SK-N-SH treated with all-trans-retinoic acid at 6 μM for 48 hours (cell line): ENCODE data around the gene EEF2KMT.

Experiments used
- ATAC-seq: fragments of 200-7000 bp; cut with Tn5 transposase; 3 replicates; pipeline ENCODE4 v1.9.1; 2020; ENCODE audit warnings: mild to moderate bottlenecking, moderate library complexity
- ARNTL ChIP-seq: fragments of 450-650 bp; formaldehyde crosslinking; IDR thresholded peaks from 2 replicates; pipeline ENCODE4 v1.5.0; 2020; ENCODE audit warnings: low read depth, mild to moderate bottlenecking, moderate library complexity, borderline replicate concordance
- BACH2 ChIP-seq: fragments of 250-450 bp; sonication (Bioruptor Pico); IDR thresholded peaks from 2 replicates; pipeline ENCODE4 v1.9.0; 2021; ENCODE audit warnings: mild to moderate bottlenecking, borderline replicate concordance
- CSDC2 ChIP-seq: fragments of 250-450 bp; sonication (Bioruptor Pico); IDR thresholded peaks from 2 replicates; pipeline ENCODE4 v1.5.0; 2020; ENCODE audit warnings: mild to moderate bottlenecking, moderate library complexity
- CSRNP3 ChIP-seq: fragments of 250-450 bp; sonication (Bioruptor Pico); IDR thresholded peaks from 2 replicates; pipeline ENCODE4 v1.5.1; 2021; ENCODE audit warnings: mild to moderate bottlenecking, moderate library complexity
- ESRRG ChIP-seq: fragments of 250-450 bp; sonication (Bioruptor Pico); IDR thresholded peaks from 2 replicates; pipeline ENCODE4 v1.6.1; 2021; ENCODE audit warnings: mild to moderate bottlenecking
- GLIS3 ChIP-seq: fragments of 250-450 bp; sonication (Bioruptor Pico); IDR thresholded peaks from 2 replicates; pipeline ENCODE4 v1.5.0; 2020; ENCODE audit warnings: mild to moderate bottlenecking, moderate library complexity
- ISL1 ChIP-seq: fragments of 250-450 bp; sonication (Bioruptor Pico); IDR thresholded peaks from 2 replicates; pipeline ENCODE4 v2.1.2; 2022; ENCODE audit warnings: mild to moderate bottlenecking, moderate library complexity
- OSR1 ChIP-seq: fragments of 250-450 bp; sonication (Bioruptor Pico); IDR thresholded peaks from 2 replicates; pipeline ENCODE4 v1.8.0; 2022; ENCODE audit warnings: moderate library complexity, mild to moderate bottlenecking, inconsistent platforms
- PATZ1 ChIP-seq: fragments of 250-450 bp; sonication (Bioruptor Pico); IDR thresholded peaks from 2 replicates; pipeline ENCODE4 v1.8.0; 2020; ENCODE audit warnings: mild to moderate bottlenecking, moderate library complexity, borderline replicate concordance
- POU6F1 ChIP-seq: fragments of 250-450 bp; sonication (Bioruptor Pico); IDR thresholded peaks from 2 replicates; pipeline ENCODE4 v1.8.0; 2021; ENCODE audit warnings: low read depth, mild to moderate bottlenecking, moderate library complexity, borderline replicate concordance
- PPARA ChIP-seq: fragments of 250-450 bp; sonication (Bioruptor Pico); IDR thresholded peaks from 2 replicates; pipeline ENCODE4 v1.5.0; 2020; ENCODE audit warnings: mild to moderate bottlenecking, borderline replicate concordance
- RARB ChIP-seq: fragments of 250-450 bp; sonication (Bioruptor Pico); IDR thresholded peaks from 2 replicates; pipeline ENCODE4 v1.8.0; 2021; ENCODE audit warnings: mild to moderate bottlenecking, moderate library complexity
- SNAI2 ChIP-seq: fragments of 250-450 bp; sonication (Bioruptor Pico); IDR thresholded peaks from 2 replicates; pipeline ENCODE4 v1.5.0; 2020; ENCODE audit warnings: mild to moderate bottlenecking, moderate library complexity
- TCF4 ChIP-seq: fragments of 250-450 bp; sonication (Bioruptor Pico); IDR thresholded peaks from 2 replicates; pipeline ENCODE4 v1.8.0; 2021; ENCODE audit warnings: mild to moderate bottlenecking, moderate library complexity, borderline replicate concordance
- TOX ChIP-seq: fragments of 250-450 bp; sonication (Bioruptor Pico); IDR thresholded peaks from 2 replicates; pipeline ENCODE4 v1.8.0; 2021; ENCODE audit warnings: mild to moderate bottlenecking, moderate library complexity, borderline replicate concordance
- ZC3H10 ChIP-seq: fragments of 250-450 bp; sonication (Bioruptor Pico); IDR thresholded peaks from 2 replicates; pipeline ENCODE4 v1.5.1; 2021; ENCODE audit warnings: mild to moderate bottlenecking, moderate library complexity
- ZFP3 ChIP-seq: fragments of 250-450 bp; sonication (Bioruptor Pico); IDR thresholded peaks from 2 replicates; pipeline ENCODE4 v1.5.0; 2020; ENCODE audit warnings: mild to moderate bottlenecking, moderate library complexity
- ZFP30 ChIP-seq: fragments of 450-650 bp; formaldehyde crosslinking; IDR thresholded peaks from 2 replicates; pipeline ENCODE4 v1.5.0; 2022; ENCODE audit warnings: mild to moderate bottlenecking, moderate library complexity
- ZNF565 ChIP-seq: fragments of 450-650 bp; formaldehyde crosslinking; conservative IDR thresholded peaks from 2 replicates; pipeline ENCODE4 v1.5.0; 2020; ENCODE audit warnings: low read depth, mild to moderate bottlenecking, moderate library complexity
- ZNF70 ChIP-seq: fragments of 450-650 bp; formaldehyde crosslinking; IDR thresholded peaks from 2 replicates; pipeline ENCODE4 v1.5.0; 2020; ENCODE audit warnings: mild to moderate bottlenecking, moderate library complexity
- ZNF8 ChIP-seq: fragments of 450-650 bp; formaldehyde crosslinking; IDR thresholded peaks from 2 replicates; pipeline ENCODE4 v1.5.0; 2020; ENCODE audit warnings: mild to moderate bottlenecking, moderate library complexity
- TF ChIP-seq, protein P1 (sequence below): fragments of 250-450 bp; sonication (Bioruptor Pico); IDR thresholded peaks from 2 replicates; pipeline ENCODE4 v1.5.1; 2020; ENCODE audit warnings: low read depth, mild to moderate bottlenecking, moderate library complexity
- TF ChIP-seq, protein P2 (sequence below): fragments of 250-450 bp; sonication (Bioruptor Pico); IDR thresholded peaks from 2 replicates; pipeline ENCODE4 v1.5.0; 2020; ENCODE audit warnings: mild to moderate bottlenecking, moderate library complexity

EEF2KMT gene

GRCh38 chr16:5062051-5062450, 35.5 kb downstream of the EEF2KMT start (continued):
- TF ChIP-seq RARB (CRISPR knock-in tag): no peak
- TF ChIP-seq ARNTL (CRISPR knock-in tag): no peak
- TF ChIP-seq TCF4 (CRISPR knock-in tag): no peak

DNA sequence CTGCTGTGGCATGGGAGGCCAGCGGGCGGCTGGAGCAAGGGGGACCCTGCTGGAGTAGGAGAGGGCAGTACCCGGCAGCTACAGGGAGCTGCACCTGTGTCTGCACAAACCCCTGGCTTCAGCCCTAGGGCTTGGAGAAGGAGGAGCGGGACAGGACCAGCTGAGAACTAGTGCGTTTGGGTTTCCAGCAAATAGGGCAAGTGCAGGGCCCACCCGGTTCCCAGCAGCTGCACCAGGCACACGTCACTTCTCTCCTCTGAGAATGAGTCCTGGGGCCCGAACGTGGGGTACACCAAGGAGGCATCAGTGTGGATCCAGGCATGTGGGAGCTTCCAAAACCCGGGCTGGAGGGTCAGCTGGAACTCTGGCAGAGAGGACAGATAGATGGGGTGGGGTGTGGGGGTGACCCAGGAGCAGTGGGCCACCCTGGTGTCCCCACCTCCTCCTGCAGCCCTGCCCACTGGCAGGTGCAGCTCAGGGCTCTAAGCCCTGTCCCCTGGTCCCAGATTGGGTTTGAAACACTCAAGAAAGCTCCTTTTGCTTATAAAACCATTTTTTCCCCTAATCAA, 37.4 kb downstream of the EEF2KMT start:
- TF ChIP-seq ISL1 (CRISPR knock-in tag) (no peak), TCF4 (CRISPR knock-in tag) (no peak), CSDC2 (no peak), PATZ1 (no peak), TOX (no peak), ZNF8 (CRISPR knock-in tag) (no peak), RARB (CRISPR knock-in tag) (no peak), OSR1 (CRISPR knock-in tag) (no peak), ZNF565 (CRISPR knock-in tag) (no peak), ARNTL (CRISPR knock-in tag) (no peak), CSRNP3 (CRISPR knock-in tag) (no peak), GLIS3 (CRISPR knock-in tag) (no peak), SNAI2 (no peak), ZFP30 (CRISPR knock-in tag) (no peak), PPARA (no peak), ZNF70 (CRISPR knock-in tag) (no peak)
- TF ChIP-seq, protein P1, sequence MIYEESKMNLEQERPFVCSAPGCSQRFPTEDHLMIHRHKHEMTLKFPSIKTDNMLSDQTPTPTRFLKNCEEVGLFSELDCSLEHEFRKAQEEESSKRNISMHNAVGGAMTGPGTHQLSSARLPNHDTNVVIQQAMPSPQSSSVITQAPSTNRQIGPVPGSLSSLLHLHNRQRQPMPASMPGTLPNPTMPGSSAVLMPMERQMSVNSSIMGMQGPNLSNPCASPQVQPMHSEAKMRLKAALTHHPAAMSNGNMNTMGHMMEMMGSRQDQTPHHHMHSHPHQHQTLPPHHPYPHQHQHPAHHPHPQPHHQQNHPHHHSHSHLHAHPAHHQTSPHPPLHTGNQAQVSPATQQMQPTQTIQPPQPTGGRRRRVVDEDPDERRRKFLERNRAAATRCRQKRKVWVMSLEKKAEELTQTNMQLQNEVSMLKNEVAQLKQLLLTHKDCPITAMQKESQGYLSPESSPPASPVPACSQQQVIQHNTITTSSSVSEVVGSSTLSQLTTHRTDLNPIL: no peak
- TF ChIP-seq, protein P2, sequence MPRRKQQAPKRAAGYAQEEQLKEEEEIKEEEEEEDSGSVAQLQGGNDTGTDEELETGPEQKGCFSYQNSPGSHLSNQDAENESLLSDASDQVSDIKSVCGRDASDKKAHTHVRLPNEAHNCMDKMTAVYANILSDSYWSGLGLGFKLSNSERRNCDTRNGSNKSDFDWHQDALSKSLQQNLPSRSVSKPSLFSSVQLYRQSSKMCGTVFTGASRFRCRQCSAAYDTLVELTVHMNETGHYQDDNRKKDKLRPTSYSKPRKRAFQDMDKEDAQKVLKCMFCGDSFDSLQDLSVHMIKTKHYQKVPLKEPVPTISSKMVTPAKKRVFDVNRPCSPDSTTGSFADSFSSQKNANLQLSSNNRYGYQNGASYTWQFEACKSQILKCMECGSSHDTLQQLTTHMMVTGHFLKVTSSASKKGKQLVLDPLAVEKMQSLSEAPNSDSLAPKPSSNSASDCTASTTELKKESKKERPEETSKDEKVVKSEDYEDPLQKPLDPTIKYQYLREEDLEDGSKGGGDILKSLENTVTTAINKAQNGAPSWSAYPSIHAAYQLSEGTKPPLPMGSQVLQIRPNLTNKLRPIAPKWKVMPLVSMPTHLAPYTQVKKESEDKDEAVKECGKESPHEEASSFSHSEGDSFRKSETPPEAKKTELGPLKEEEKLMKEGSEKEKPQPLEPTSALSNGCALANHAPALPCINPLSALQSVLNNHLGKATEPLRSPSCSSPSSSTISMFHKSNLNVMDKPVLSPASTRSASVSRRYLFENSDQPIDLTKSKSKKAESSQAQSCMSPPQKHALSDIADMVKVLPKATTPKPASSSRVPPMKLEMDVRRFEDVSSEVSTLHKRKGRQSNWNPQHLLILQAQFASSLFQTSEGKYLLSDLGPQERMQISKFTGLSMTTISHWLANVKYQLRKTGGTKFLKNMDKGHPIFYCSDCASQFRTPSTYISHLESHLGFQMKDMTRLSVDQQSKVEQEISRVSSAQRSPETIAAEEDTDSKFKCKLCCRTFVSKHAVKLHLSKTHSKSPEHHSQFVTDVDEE: no peak

GRCh38 chr16:5059386-5060072, 38.1 kb downstream of the EEF2KMT start:
- ATAC-seq: no peak
- no peak for TF ChIP-seq PPARA
- no peak for TF ChIP-seq ARNTL (CRISPR knock-in tag)
- no peak for TF ChIP-seq ZFP30 (CRISPR knock-in tag)
- no peak for TF ChIP-seq ZFP3 (CRISPR knock-in tag)
- no peak for TF ChIP-seq TOX
- TF ChIP-seq ZNF565 (CRISPR knock-in tag): no peak
- TF ChIP-seq SNAI2: no peak
- TF ChIP-seq PATZ1: no peak
- TF ChIP-seq ZNF70 (CRISPR knock-in tag): no peak
- no peak for TF ChIP-seq BACH2 (CRISPR knock-in tag)
- TF ChIP-seq POU6F1 (CRISPR knock-in tag): no peak
- no peak for TF ChIP-seq ISL1 (CRISPR knock-in tag)
- no peak for TF ChIP-seq TCF4 (CRISPR knock-in tag)
- no peak for TF ChIP-seq ESRRG
- no peak for TF ChIP-seq ZC3H10 (CRISPR knock-in tag)
- no peak for TF ChIP-seq ZNF8 (CRISPR knock-in tag)
- TF ChIP-seq, all 23 proteins: peak for 0

More for the DNA sequence above, 37.4 kb downstream of the EEF2KMT start:
- ATAC-seq: no peak
